ENCODE data around the gene ZNF76.

Gene ZNF76

DNA sequence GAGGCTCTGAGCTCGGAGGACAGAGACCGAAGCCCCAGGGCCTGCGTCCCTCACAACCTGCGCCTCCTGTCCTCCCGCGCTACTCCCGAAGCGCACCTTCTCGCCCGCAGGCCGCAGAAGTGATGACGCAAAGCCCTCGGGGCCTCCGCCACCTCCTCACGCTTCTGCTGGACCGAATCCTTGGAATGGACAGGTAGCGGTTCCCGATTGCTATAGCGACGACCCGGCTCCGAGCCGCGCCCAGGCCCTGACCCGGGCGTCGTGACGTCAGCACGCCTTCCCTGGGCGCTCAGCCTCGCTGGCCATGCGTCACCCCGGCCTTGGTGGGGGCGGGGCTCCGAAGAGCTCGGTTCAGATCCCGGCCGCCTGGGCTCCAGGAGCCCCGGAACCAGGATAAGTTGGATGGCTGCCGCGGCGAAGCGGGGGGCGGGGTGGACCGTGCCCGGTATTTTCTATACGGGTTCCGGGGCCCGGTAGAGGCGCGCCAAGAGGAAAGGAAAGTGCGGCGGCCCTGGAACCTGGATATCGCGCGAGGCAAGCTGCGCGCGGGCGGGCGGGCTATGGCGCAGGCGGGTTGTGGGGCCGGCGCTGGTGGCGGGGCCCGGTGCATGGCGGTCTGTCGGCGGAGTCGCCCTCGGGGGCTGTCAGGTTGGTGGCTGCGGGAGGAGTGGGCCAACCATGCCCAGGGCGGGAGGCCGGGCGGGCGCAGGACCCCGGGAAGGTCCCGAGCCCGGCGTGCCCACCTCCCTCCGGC lies at the start of gene ZNF76:
Gene ZNF76 (plus strand): TSS at position 542 of the 754 bp plus-strand sequence. CDS start 21,417 bp downstream, outside the sequence.
- no peak for TF ChIP-seq JUND (IDR thresholded peaks at IDR 0.05; ENCODE audit: low read depth)
- DNase-seq (ENCODE audit: low read depth in 1 of 2, low spot score in 1 of 2) = peak; percentile 88 to 98
- in situ Hi-C loops (cut with HindIII; ENCODE audit: low pct_unique_long_range_greater_than_20kb, low sequenced_read_pairs) = no loop called here

DNA sequence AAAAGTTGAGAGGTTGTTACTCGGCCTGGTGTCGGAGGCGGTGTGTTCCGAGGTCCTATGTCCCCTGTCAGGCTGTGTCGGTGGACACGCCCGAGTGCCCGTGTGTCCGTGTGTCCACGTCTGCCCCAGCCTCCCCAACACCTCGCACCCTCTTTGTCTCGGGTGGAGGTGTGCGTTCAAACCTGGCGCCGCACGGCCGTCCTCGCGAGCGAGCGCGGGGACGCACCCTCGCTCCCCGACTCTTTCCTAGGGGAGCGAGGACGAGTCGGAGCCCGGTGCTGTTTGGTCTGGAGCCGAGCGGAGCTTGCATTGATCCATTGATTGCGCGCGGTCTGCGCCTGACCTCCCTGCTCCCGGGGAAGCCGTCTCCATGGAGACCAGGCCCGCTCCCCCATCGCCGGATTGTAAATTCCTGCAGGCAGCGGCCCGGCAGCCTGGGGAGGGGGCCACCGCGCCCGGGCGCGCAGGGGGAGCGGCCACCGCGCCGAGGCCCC lies 46.2 kb upstream of the ZNF76 start:
- no peak for TF ChIP-seq JUND (IDR thresholded peaks at IDR 0.05; ENCODE audit: low read depth)
- DNase-seq (ENCODE audit: low read depth in 1 of 2, low spot score in 1 of 2) = no peak
- in situ Hi-C loops (cut with HindIII; ENCODE audit: low pct_unique_long_range_greater_than_20kb, low sequenced_read_pairs) = no loop called here

GRCh38 chr6:35213824-35214756 lies 45.4 kb upstream of the ZNF76 start, which contains the start of gene SCUBE3:
TSS of gene SCUBE3 (plus strand) at chr6:35213956. CDS start at chr6:35214419, 463 bp downstream.
- peak; percentile 46 to 91 for DNase-seq (ENCODE audit: low read depth in 1 of 2, low spot score in 1 of 2)
- in situ Hi-C loops (cut with HindIII; ENCODE audit: low pct_unique_long_range_greater_than_20kb, low sequenced_read_pairs) = no loop called here
- no peak for TF ChIP-seq JUND (IDR thresholded peaks at IDR 0.05; ENCODE audit: low read depth)

- TF ChIP-seq JUND (IDR thresholded peaks at IDR 0.05; ENCODE audit: low read depth) = no peak
- in situ Hi-C loops (cut with HindIII; ENCODE audit: low pct_unique_long_range_greater_than_20kb, low sequenced_read_pairs) = no loop called here
- no peak for DNase-seq (ENCODE audit: low read depth in 1 of 2, low spot score in 1 of 2)
Observed at GRCh38 chr6:35214869-35215664, 44.5 kb upstream of the ZNF76 start.

DNA sequence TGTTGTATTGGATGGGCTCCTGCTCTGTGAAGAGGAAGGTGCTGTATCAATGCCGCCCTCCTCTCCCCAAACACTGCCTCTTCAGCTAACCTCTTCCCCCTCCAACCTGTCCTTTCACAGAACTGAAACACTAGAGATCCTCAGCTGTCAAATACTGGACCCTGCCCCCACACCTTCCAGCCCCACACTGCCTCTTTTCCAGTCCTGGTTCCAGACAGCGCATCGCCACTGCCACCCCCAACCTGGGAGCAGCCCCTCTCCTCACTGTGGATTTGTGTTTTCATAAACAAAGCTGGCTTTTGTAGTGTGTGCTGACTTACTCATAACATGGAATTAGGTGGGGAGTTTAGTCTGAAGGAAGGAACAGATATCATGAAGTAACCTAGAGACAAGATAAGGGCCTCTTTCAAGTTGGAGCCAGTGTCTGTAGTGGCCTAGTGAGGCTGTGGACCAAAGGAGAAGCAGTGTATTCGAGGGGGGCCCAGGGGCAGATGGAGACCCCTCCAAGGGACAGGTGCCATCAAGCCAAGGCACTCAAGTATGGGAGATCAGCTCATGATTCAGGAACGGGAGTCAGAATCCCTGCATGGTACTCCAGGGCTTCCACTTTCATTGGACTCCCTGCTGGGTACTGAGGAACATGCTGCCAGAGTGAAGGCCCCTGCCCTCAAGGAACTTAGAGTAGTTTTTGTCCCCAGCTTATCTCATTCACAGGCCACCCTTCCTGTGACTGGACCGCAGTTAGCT lies 43.7 kb upstream of the ZNF76 start:
- in situ Hi-C loops (cut with HindIII; ENCODE audit: low pct_unique_long_range_greater_than_20kb, low sequenced_read_pairs) = no loop called here
- DNase-seq (ENCODE audit: low read depth in 1 of 2, low spot score in 1 of 2) = no peak

GRCh38 chr6:35216412-35216732 lies 43.2 kb upstream of the ZNF76 start:
- no peak for DNase-seq (ENCODE audit: low read depth in 1 of 2, low spot score in 1 of 2)
- TF ChIP-seq JUND (IDR thresholded peaks at IDR 0.05; ENCODE audit: low read depth) = no peak
- in situ Hi-C loops (cut with HindIII; ENCODE audit: low pct_unique_long_range_greater_than_20kb, low sequenced_read_pairs) = no loop called here

More for the DNA sequence above, 43.7 kb upstream of the ZNF76 start:
- TF ChIP-seq JUND (IDR thresholded peaks at IDR 0.05; ENCODE audit: low read depth) = no peak

GRCh38 chr6:35216851-35217811 lies 42.4 kb upstream of the ZNF76 start:
- no peak for DNase-seq (ENCODE audit: low read depth in 1 of 2, low spot score in 1 of 2)
- no peak for TF ChIP-seq JUND (IDR thresholded peaks at IDR 0.05; ENCODE audit: low read depth)
- in situ Hi-C loops (cut with HindIII; ENCODE audit: low pct_unique_long_range_greater_than_20kb, low sequenced_read_pairs) = no loop called here

- in situ Hi-C loops (cut with HindIII; ENCODE audit: low pct_unique_long_range_greater_than_20kb, low sequenced_read_pairs) = no loop called here
- TF ChIP-seq JUND (IDR thresholded peaks at IDR 0.05; ENCODE audit: low read depth) = no peak
- no peak for DNase-seq (ENCODE audit: low read depth in 1 of 2, low spot score in 1 of 2)
Observed at GRCh38 chr6:35218021-35218420, 41.5 kb upstream of the ZNF76 start.

GRCh38 chr6:35218456-35218855 lies 41.1 kb upstream of the ZNF76 start:
- no peak for TF ChIP-seq JUND (IDR thresholded peaks at IDR 0.05; ENCODE audit: low read depth)
- DNase-seq (ENCODE audit: low read depth in 1 of 2, low spot score in 1 of 2) = no peak
- in situ Hi-C loops (cut with HindIII; ENCODE audit: low pct_unique_long_range_greater_than_20kb, low sequenced_read_pairs) = no loop called here

DNA sequence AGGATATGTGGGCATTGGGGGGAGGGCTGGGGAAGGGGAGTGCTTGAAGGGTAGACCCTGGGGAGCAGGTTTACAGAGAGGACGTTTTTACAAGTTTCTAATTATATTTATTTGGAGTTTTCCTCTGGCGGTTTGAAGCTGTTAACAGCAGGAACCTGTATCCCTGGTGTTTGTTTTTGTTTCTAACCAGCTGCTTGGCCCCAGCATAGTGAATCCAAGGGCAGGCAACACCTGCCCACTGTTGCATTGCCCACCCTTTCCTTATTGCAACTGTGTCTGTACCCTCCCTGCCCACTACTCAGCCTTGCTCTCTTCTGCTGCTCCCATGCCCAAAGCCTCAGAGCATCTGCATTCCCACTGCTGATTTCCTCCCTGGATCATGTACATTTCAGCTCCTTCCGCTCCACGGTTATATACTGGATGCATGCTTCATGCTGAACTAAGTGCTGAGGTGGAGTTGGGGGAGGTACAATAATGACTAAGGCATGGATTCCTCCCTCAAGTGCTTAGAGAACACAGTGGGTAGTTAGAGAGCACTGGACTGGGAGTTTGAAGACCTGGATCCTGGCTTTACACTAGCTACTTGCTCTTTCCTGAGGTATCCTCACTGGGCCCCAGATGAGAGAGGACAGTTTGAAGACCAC lies 39.7 kb upstream of the ZNF76 start:
- DNase-seq (ENCODE audit: low read depth in 1 of 2, low spot score in 1 of 2) = no peak
- no peak for TF ChIP-seq JUND (IDR thresholded peaks at IDR 0.05; ENCODE audit: low read depth)

More for the DNA sequence above, 39.7 kb upstream of the ZNF76 start:
- in situ Hi-C loops (cut with HindIII; ENCODE audit: low pct_unique_long_range_greater_than_20kb, low sequenced_read_pairs) = no loop called here

Data from T47D (cell line).